HG03064 (cell line): ENCODE results near the gene DYNLT2B.
"Not testable (repeated sequence)": the region's sequence is repeated elsewhere in the genome, so short reads cannot be mapped to it uniquely, and the experiment has no call there.

Experiments used
- ATAC-seq: cut with Tn5 transposase; IDR thresholded peaks from one replicate; pipeline ENCODE4 v1.9.1; 2021; ENCODE audit warnings: low read depth; ENCODE audit not compliant: unreplicated experiment

Gene DYNLT2B

GRCh38 chr3:196274585-196274984 is 43.5 kb downstream of the DYNLT2B start:
- ATAC-seq, result peak; percentile 64

GRCh38 chr3:196273655-196274054 is 44.4 kb downstream of the DYNLT2B start:
- no peak for ATAC-seq

DNA sequence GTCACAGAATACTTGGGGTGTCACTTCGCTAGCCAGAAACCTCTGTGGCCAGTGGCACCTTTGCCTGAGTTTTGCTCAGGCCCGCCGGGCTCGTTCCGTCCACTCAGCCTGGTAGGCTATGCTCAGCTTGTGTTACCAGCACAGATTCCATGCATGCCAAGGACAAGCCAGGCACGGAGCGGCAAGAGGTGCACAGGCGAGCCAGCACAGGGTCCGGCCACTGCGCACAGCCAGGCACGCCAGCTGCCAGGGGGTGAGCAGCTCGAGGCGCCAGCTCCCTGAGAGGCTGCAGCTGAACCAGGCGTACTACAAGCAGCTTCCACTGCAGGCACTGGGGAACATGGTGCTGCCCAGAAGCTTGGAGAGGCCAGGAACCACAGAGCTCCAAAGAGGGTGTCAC is 45.2 kb downstream of the DYNLT2B start:
- no peak for ATAC-seq

- ATAC-seq, result no peak
These were observed 47.5 kb downstream of the DYNLT2B start for GRCh38 chr3:196270499-196270898.

DNA sequence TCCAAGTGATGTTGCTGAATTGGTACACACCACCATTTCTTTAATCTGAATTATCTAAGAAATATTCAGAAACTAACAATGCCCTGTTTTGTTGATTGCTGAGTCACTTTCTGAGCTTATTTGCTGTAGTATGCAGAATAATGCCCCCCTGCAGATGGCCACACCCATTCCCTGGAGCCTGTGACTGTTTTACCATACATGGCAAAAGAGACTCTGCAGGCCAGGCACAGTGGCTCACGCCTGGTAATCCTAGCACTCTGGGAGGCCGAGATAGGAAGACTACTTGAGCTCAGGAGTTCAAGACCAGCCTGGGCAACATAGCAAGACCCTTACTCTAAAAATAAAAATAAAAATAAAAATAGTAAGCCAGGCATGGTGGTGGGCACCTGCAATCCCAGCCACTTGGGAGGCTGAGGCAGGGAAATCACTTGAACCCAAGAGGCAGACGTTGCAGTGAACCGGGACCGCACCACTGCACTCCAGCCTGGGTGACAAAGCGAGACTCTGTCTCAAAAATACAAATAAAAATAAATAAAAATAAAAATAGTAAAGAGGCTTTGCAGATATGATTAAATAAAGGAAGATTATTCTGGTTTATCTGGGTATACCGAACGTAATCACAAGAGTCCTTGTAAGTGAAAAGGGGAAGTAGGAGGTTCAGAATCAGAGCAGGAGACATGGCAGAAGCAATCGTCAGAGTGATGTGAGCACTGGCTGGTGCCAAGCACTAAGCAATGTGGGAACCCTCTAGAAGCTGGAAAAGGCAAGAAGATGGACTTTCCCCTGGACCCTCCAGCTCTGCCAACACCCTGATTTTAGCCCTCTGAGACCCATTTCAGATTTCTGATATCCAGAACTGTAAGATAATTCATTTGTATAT is 49.5 kb downstream of the DYNLT2B start:
- no peak for ATAC-seq

DNA sequence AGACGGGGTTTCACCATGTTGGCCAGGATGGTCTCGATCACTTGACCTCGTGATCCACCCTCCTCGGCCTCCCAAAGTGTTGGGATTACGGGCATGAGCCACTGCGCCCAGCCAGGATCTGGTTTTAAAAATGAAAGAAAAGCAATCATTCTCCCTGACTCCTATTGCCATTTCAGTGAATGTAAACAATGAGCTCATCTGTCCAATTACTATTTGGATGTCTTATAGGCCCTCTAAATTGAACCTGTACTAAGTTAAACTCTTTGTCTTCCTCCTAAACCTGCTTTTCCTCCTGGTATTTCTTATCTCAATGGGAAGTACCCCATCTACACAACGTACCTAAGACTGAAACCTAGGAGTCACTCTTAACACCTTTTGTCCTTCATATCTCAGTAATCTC is 54.2 kb downstream of the DYNLT2B start:
- ATAC-seq, result no peak

GRCh38 chr3:196260784-196261183 is 57.3 kb downstream of the DYNLT2B start:
- ATAC-seq, result no peak

GRCh38 chr3:196255776-196256175 is 62.3 kb downstream of the DYNLT2B start:
- ATAC-seq, result no peak

GRCh38 chr3:196254376-196255283 is 63.4 kb downstream of the DYNLT2B start:
- no peak for ATAC-seq

DNA sequence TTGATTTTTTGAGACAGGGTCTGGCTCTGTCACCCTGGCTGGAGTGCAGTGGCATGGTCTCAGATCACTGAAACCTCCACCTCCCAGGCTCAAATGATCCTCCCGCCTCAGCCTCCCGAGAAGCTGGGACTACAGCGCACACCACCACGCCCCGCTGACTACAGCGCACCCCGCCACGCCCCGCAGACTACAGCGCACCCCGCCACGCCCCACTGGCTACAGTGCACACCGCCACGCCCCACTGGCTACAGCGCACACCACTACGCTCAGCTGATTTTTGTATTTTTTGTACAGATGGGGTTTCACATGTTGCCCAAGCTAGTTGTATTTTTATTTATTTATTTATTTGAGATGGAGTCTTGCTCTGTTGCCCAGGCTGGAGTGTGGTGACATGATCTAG is 66.1 kb downstream of the DYNLT2B start:
- no peak for ATAC-seq

GRCh38 chr3:196246612-196247308 is 71.3 kb downstream of the DYNLT2B start:
- ATAC-seq, result no peak

DNA sequence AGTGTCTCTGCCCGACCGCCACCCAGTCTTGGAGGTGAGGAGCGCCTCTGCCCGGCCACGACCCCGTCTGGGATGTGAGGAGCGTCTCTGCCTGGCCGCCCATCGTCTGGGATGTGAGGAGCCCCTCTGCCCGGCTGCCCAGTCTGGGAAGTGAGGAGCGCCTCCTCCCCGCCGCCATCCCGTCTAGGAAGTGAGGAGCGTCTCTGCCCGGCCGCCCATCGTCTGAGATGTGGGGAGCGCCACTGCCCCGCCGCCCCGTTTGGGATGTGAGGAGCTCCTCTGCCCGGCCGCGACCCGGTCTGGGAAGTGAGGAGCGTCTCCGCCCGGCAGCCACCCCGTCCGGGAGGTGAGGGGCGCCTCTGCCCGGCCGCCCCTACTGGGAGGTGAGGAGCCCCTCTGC is 73.9 kb downstream of the DYNLT2B start:
- ATAC-seq, result not testable (repeated sequence)

- ATAC-seq, result no peak
These were observed 76.3 kb downstream of the DYNLT2B start for GRCh38 chr3:196241704-196242103.
